GM15510 (cell line): ENCODE measurements around the gene POLG.

ENCODE experiments used
- POLR2A ChIP-seq: IDR thresholded peaks from 3 replicates; pipeline ENCODE4 v1.6.1; 2011; ENCODE audit warnings: borderline replicate concordance; ENCODE audit not compliant: insufficient read length; ENCODE audit errors: extremely low read depth

POLG gene

DNA sequence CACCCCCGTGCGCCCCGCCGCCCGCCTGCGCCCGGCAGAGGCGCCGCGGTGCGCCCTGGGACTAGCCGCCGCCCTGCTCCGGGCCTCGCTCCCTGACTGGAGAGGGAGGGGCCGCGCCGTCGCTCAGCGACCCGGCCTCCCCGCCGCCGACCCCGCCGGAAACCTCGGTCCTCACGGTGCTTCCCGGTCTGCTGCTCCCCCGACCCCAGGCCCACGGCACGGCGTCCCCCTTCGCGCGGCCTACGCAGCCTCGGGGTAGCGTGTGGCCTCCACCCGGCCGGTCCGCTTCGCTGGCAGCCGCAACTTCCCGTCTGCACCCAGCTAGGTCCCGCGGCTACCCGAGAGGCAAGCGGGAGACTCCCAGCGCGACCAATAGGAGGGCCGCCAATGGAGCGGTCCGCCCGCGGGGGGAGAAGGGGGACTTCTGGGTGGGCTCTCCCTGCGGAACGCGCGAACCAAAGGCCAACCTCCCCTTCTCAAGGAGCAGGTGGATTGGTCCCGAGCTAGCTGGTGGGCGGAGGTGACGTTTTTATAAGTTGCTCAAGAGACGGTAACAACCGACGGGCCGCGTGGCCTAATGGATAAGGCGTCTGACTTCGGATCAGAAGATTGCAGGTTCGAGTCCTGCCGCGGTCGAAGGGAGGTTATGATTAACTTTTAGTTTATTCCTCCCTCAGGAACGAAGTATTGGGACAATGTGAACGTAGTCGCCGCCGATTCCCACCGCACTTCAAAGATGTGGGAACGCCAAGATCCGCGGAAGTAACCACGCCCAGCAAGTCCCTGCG lies at the start of gene POLG:
TSS of gene POLG (minus strand) at position 315 of the 788 bp plus-strand sequence. CDS start 1,070 bp downstream, outside the sequence.
- TF ChIP-seq POLR2A: peak; percentile 98

DNA sequence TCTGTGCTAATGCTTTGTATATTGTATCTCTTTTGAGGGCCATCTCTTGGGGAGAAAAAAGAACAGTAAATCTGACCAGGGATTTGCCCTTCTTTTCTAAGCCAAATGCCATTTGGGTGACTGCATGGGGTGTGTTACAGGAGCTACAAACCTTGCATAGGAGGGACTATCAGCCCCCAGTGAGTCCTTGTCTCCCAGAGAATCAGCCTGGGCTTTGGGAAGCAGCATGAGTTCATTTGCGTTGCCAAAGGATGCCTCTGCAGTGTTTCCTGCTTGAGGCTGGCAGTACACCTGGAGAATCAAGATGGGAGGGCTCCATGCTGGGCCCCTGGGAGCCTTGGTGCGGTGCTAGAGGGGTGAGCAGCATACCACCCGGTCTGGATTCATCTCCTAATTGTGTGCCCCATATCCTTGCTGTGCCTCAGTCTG lies 49.6 kb upstream of the POLG start:
- TF ChIP-seq POLR2A: no peak

- no peak for TF ChIP-seq POLR2A
These were observed 48.9 kb upstream of the POLG start for GRCh38 chr15:89383365-89384175.

- TF ChIP-seq POLR2A: no peak
These were observed 47.5 kb upstream of the POLG start for GRCh38 chr15:89381888-89382686.

GRCh38 chr15:89381331-89381730 lies 46.7 kb upstream of the POLG start:
- TF ChIP-seq POLR2A: no peak

GRCh38 chr15:89379818-89380217 lies 45.2 kb upstream of the POLG start:
- no peak for TF ChIP-seq POLR2A

- no peak for TF ChIP-seq POLR2A
These were observed 44.6 kb upstream of the POLG start for GRCh38 chr15:89379251-89379695.

GRCh38 chr15:89378296-89379151 lies 43.9 kb upstream of the POLG start:
- TF ChIP-seq POLR2A: no peak

DNA sequence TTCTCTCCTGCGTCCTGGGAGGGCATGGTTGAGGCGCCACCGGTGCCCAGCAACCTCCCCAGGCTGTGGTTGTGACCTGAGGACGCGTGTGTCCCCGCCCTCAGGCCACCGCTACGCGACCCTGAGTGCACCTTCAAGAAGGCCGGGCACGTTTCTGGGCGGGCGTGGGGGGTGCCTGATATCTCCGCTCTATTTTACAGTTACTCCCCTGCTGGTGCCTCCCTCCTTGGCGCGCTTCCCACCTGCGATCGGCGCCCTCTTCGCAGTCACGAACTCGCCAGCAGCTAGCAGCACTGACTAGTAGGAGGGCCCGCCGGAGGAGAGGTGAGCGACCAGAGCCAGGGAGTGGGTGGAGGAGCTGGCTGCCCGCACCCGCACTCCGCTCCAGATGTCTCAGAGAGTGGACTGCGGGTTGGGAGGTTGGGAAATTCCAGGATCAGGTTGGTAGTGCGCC lies 43.2 kb upstream of the POLG start:
- TF ChIP-seq POLR2A: no peak

DNA sequence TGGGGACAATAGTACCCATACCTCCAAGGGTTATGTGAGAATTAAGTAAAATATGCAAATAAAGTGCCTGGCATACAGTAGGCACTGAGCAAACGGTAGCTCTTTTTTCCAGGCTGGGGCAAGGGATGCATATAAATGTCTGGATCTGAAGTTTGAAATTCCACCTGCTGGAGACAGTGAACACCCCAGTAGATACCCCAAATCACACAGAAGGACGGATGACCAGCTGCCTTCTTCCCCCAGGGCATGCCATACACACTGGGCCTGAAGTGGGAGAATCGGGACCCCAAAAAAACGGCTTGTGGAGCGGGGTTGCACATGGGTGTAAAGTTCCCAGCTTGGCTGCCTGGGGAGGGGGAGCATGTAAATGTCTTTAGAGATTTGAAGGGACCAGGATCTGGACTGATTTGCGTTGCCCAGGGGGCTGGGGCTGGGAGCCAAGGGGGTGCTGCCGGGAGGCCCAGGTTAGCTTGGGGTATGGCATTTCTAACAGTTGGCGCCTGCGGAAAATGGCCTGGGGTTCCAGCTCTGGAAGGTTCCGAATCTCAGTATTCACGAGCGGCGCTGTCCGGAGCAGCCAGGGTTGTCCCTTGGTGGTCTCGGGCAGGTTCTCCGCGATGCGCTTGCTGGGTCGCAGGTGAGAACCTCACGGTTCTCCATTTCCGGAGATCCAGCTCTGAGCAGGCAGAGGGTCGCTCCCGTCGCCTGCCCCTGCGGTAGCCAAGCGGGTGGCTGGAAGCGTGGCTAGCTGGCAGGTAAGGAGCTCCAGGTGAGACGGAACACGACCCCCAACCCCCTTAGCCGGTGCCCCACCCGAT lies 42.6 kb upstream of the POLG start:
- no peak for TF ChIP-seq POLR2A

- TF ChIP-seq POLR2A: no peak
These were observed 41.8 kb upstream of the POLG start for GRCh38 chr15:89376388-89376787.

GRCh38 chr15:89375093-89376005 lies 40.7 kb upstream of the POLG start:
- TF ChIP-seq POLR2A: no peak

GRCh38 chr15:89374086-89374981 lies 39.7 kb upstream of the POLG start:
- TF ChIP-seq POLR2A: no peak
